GM13977 (cell line): ENCODE measurements around the gene MYOCD.
"Not testable (repeated sequence)": the region's sequence is repeated elsewhere in the genome, so short reads cannot be mapped to it uniquely, and the experiment has no call there.

Experiments used
- DNase-seq: peaks from one replicate; pipeline ENCODE4 v3.0.0; 2012; ENCODE audit warnings: low spot score
- CTCF ChIP-seq: IDR thresholded peaks from 2 replicates; pipeline ENCODE4 v1.5.1; 2012; ENCODE audit warnings: mild to moderate bottlenecking, control low read depth; ENCODE audit not compliant: insufficient read depth; ENCODE audit errors: extremely low read depth, missing control alignments
- in situ Hi-C: fragments of 300-500 bp; cut with MboI; formaldehyde crosslinking; loops from one replicate; pipeline ENCODE4 v1.12.0; 2022; ENCODE audit warnings: low sequenced_read_pairs, low pct_unique_long_range_greater_than_20kb, mixed read lengths, inconsistent platforms; ENCODE audit not compliant: unreplicated experiment

The MYOCD gene

GRCh38 chr17:12632785-12633184 is 32.9 kb upstream of the MYOCD start:
- in situ Hi-C loops: no loop called here

DNA sequence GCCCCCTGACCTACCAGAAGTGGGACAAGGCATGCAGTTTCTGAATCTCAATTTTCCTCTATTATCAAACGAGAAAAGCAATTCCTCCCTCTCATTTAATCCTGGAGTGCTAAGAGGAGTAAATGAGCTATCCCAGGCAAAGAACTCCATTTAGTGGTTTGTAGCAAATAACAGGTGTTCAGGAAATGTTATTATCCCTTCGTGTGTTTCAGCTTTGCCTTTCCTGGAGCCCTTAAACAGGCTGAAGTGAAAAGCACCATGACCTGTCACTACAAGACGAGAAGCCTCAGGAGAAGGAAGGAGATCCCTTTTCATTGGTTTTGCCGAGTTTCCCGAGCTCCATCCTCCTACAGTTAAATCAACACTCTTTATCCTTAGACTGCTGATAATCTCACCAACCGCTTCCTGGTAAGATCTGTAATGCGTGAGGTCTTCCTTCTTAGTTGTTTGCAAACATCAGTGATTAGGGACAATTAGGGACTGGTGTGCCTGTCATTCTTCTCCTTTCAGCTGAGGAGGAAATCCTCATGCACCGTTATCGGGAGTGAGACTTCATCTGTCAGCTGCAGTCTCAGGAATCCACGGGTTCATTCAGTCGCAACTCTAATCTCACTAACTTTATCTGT is 30.8 kb upstream of the MYOCD start:
- in situ Hi-C loops: no loop called here
- DNase-seq: no peak
- TF ChIP-seq CTCF: no peak

More at GRCh38 chr17:12632785-12633184, 32.9 kb upstream of the MYOCD start:
- no peak for TF ChIP-seq CTCF
- DNase-seq: no peak

GRCh38 chr17:12635996-12636395 is 29.7 kb upstream of the MYOCD start:
- in situ Hi-C loops, DNase-seq: not testable (repeated sequence)

DNA sequence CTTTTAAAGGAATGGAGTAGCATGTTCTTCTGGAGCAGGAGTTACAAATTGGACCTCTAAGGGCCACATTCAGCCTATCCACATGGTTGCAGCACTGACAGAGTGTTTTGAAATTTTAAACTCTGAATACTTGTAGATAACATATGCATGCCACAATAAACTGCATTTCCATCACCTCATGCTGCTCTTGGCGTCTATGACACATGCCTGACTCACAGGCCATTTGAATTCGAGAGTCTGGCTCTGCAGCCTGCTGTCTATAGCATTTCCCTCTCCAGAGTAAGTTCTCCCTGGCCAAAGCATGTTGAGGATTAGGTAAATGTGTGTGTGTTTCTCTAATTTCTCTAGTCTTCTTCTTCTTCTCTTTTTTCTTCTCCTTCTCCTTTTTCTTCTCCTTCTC is 28.7 kb upstream of the MYOCD start:
- no peak for DNase-seq
- TF ChIP-seq CTCF: no peak
- in situ Hi-C loops: no loop called here

DNA sequence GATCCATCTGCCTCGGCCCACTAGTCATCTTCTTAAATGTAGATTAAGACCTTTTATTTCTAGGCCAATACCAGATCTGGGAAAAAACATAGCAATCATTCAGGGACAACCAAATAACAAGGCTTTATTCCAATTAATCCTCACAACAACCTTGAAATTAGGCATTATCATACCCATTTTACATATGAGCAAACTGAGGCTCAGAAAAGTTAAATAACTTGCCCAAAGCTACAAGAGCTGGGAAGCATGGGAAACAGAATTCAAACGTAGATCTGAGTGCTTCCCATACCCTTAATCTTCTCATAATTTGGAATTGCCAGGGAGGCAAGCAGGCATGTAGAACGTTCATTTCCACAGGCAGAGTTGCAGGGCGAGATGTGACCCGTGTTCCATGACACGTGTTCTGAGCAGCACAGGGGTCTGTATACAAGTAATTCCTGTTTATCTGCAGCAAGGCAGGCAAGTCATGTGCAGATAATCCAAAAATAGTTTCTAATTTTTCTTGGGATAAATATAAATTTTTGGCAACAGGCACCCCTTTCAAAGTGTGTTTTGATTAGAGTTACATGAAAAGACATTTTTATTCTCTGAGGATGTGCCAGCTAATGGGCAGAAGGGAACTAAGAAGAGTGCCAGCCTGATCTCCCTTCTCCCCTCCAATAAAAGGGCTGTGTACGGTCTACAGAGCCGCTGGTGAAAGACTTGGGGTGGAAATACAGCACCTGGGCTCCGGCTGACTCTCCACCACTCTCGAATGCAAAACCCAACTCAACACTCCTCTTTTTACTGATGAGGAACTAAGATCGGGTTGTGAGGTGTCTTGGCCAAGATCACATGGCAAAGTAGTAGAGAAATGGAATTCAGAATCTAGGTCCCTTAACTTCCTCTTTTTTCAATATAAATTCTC is 27.7 kb upstream of the MYOCD start:
- TF ChIP-seq CTCF: no peak
- DNase-seq: no peak
- in situ Hi-C loops: no loop called here

GRCh38 chr17:12640364-12640763 is 25.3 kb upstream of the MYOCD start:
- no peak for DNase-seq
- no peak for TF ChIP-seq CTCF
- in situ Hi-C loops: no loop called here

DNA sequence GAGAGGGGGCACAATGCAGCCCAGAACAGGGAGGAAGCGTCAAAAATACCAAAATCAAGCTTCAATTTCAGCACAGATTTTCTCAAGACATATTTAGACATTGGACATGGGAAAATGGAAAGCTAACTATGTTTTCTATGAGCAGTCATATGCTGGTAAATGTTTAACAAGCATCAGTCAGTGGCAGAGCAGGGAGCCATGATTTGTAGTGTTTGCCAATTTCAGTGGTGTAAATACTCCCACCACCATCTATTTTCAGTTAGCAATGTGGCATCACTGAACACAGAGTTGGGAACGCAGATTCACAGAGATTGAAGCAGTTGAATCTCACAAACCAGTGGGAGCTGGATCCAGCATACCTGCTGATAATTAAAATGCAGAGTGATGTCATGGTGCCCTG is 24.6 kb upstream of the MYOCD start:
- DNase-seq: no peak
- in situ Hi-C loops: no loop called here
- no peak for TF ChIP-seq CTCF
